ENCODE results near the gene SP140L.
"Not testable (repeated sequence)": the region's sequence is repeated elsewhere in the genome, so short reads cannot be mapped to it uniquely, and the experiment has no call there.

Gene SP140L

DNA sequence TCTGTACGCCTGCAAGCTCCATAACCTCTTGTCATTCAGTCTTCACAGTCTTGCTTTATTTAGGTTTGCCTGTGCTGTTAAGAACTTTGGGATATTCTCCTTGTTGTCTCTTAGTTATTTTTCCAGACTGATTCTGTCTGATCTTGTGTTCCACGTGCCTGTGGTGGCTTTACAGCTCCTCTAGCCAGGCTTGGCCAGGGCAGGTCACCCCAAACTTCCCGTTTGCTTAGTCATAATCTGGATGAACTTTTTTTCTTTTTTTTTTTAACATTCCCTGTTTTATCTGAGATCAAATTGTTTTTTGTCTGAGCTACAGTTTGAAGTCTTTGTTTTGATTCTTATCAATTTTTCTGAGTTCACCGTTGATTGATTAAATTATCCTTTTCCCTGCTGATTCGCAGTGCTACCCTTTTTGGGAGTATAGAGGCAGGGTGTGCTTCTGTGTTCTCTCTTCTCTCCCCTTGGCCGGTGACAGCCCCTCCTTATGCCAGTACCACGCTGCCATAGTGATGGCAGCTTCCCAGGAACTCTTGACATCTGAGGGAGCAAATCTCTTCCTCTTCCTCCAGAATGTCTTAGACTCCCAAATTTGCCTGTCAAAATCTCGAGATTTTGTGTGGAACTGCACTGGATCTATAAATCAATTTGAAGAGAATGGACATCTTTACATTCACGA, 91.5 kb downstream of the SP140L start:
- no peak for DNase-seq (ENCODE audit: low spot score)

- no peak for DNase-seq (ENCODE audit: low spot score)
These were observed 92.2 kb downstream of the SP140L start for GRCh38 chr2:230419181-230419580.

DNA sequence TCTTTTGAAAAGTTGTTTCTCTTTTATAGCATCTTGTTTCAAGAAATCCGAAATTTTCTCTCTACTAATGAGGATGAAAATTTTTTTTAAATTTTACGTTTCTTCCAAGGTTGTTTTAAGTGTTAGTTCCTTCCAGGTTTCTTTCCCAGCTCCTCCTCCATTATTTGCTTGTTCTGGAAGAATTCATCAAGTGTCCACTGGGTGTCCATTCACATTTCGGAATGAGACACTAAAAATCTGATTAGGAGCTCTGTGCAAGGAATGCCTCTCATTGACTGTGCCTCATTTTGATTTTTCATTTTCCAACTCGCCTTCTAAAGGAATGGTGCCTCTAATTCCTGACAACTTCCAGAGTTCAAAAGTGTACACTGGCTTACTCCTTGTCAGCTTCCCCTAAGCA, 95.2 kb downstream of the SP140L start:
- no peak for DNase-seq (ENCODE audit: low spot score)

GRCh38 chr2:230423851-230424458, 97.0 kb downstream of the SP140L start:
- DNase-seq (ENCODE audit: low spot score) = no peak

DNA sequence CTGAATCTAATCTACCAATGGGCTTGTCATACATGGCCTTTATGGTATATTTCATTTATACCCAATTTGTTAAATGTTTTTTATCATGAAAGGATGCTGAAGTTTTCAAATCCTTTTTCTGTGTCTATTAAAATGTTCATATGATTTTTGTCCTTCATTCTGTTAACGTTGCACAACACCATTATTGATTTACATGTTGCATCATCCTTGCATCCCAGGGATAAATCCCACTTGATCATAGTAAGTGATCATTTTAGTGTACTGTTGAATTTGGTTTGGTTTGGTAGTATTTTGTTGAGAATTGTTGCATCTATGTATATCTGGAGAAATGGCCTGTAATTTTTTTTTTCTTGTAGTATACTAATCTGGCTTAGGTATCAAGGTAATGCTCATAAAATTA, 98.4 kb downstream of the SP140L start:
- DNase-seq (ENCODE audit: low spot score) = no peak

DNA sequence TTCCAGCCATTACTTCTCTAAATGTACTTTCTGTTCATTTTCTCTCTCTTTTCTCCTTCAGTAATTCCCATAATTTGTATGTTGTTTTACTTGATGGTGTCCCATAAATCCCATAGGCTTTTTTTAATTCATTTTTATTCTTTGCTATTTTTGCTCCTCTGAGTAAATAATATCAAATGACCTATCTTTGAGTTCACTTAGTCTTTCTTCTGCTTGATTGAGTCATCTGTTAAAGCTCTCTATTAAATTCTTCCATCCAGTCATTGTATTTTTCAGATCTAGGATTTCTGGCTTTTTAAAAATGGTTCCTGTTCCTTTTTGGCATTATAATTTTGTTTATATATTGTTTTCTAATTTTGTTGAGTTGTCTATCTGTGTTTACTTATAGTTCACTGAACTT, 102.5 kb downstream of the SP140L start:
- DNase-seq (ENCODE audit: low spot score) = no peak

DNA sequence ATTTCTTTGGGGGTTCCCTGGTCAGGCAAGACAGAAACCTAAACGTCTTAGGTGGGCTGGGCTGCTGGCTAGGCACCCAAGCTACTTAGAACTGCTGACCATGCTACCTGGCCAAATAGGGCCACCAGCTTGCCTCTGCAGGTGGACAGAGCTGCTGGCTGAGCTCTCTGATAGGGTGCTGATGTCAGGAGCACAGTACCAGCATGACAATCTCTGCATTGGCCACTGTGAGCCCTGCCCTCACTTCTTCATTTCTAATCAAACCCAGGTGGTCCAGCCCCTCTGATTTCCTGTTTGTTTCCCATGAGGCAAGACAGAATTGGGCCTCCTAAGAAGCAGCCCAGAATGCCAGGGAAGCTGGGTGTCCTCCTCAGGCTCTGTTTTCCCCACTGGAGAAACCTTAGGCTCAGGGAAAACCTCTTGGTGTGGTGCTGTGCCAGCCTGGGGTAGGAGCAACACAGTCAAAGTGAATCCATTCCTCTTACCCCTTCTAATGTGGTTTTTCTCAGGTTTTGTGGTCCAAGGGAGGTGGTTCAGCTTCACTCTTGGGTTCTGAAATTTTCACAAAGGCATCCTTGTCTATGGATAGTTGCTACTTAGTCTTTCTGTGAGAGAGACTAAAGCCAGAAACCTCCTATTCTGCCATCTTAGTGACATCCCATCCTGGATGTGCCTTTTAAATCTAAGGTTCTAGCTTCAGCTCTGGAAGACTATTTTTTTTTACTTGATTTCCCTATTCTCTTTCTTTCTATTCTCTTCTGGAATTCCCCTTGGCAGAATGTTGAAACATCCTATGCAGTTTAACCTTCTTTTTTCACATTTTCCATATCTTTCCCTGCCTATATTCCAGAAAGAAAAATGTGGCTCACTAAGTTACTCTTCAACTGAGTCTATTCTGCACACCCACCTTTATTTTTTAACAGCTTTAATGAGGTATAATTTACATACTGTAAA, 104.2 kb downstream of the SP140L start:
- no peak for DNase-seq (ENCODE audit: low spot score)

- no peak for DNase-seq (ENCODE audit: low spot score)
These were observed 107.8 kb downstream of the SP140L start for GRCh38 chr2:230434677-230435324.

DNA sequence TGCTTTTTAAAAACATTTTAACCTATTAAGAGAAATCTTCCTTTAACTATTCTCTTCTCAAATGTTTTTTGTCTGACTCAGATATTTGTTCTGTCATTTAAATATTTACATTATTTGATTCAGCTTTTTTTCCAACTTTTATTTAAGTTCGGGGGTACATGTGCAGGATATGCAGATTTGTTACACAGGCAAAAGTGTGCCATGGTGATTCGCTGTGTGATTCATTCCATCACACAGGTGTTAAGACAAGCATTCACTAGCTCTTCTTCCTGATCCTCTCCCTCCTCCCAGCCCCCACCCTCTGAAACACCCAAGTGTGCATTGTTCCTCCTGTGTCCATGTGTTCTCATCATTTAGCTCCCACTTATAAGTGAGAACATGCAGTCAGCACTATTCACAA, 108.4 kb downstream of the SP140L start:
- DNase-seq (ENCODE audit: low spot score) = no peak

DNA sequence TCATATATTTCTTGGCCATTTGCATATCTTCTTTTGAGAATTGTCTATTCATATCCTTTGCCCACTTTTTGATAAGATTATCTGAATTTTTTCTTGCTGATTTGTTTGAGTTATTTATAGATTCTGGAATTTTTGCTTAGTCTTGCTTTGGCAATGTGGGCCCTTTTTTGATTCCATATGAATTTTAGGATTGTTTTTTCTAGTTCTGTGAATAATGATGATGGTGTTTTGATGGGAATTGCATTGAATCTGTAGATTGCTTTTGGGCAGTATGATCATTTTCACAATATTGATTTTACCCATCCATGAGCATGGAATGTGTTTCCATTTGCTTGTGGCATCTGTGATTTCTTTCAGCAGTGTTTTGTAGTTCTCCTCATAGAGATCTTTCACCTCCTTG, 112.1 kb downstream of the SP140L start:
- DNase-seq (ENCODE audit: low spot score) = not testable (repeated sequence)

GRCh38 chr2:230439590-230439989, 112.6 kb downstream of the SP140L start:
- no peak for DNase-seq (ENCODE audit: low spot score)

DNA sequence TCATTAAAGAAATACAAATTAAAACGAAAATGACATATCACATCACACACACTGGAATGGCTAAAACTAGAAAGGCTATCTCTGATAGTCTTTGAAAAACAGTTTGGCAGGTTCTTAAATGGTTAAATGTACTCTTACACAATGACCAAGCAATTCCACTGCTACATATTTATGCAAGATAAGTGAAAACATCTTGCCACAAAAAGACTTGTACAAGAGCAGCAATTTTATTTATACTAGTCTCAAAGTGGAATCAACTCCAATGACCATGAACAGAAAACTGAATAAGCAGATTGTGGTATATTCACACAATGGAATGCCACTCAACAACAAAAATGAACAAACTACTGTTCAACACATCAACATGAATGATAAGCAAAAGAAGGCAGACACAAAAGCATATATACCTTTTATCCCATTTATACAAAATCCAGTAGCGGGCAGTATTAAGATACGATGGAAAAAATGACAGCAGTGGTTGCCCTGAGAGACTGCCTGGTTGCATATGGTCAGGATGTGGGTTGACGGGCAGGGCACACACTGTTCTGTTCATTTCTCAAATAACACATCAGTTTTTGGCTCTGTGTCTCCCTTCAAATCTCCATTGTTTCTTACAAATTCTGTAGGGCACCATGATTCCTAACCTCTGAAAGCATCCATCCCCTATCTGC, 114.4 kb downstream of the SP140L start:
- no peak for DNase-seq (ENCODE audit: low spot score)

DNA sequence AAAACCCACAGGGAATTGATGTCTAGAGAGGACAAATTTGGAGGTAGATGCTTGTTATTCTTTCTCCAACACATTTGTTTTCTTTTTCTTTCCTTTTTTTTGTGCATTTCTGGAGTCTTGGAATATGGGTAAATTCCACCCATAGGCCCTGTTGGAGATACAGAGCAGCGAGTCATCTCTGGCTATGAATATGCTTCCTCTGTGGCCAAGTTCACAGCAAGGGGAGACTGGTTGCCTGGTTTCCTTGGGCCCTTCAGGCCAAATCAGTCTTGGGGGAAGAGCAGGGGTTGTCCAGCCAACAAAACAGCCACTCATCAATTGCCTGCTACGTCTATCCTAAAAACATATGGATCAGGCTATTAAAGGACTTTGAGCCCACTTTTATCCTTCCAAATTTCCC, 116.5 kb downstream of the SP140L start:
- no peak for DNase-seq (ENCODE audit: low spot score)

- no peak for DNase-seq (ENCODE audit: low spot score)
These were observed 117.8 kb downstream of the SP140L start for GRCh38 chr2:230444832-230445231.

DNA sequence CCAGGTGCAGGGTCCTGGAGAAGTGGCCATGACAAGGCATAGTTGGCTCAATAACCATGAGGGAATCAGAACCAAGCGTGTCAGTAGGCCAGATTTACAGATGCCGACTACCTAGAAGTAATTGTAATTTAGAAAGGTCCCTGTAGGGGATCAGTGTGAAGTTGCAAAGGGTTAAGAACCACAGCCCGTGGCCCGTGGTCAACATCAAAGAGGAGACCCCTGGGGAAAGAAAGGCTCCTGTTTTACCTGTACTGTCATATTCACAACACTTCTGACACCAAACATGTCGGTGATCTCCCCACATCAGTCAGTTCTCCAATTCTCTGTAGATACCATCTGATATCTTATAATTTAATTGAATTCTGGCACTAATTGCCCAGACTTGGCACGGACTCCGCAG, 120.0 kb downstream of the SP140L start:
- no peak for DNase-seq (ENCODE audit: low spot score)

- DNase-seq (ENCODE audit: low spot score) = no peak
These were observed 120.8 kb downstream of the SP140L start for GRCh38 chr2:230447455-230448451.

DNA sequence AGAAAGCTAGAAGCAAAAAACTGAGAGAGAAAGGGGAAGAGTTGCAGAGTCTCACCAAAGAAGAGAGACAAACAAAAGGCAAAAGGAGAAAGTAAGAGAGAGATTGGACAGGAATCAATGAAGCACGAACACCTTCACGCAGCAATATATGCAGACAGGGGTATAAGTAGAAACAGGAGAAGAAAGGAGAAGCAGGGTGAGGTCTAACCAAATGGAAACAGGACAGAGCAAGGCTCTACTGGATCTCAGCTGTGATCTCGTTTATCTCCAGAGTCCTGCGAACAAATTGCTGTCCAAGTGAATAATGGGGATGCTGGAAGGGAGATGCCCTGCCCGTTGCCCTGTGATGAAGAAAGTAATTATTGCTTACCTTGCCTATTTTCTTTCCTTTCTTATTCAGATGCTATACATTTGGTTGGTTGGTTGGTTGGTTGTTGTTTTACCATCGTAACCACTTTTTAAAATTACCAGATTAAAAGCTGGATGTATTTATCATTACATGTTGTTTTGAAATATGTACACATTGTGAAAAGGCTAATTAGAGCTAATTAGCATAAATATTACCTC, 123.0 kb downstream of the SP140L start:
- DNase-seq (ENCODE audit: low spot score) = no peak

GRCh38 chr2:230453006-230453405, 126.0 kb downstream of the SP140L start:
- DNase-seq (ENCODE audit: low spot score) = no peak

Measured in HuH-7.5 (cell line).